GF-D8 (cell line): Measurements from ENCODE around the gene CYB5R4.
"Not testable (repeated sequence)": the region's sequence is repeated elsewhere in the genome, so short reads cannot be mapped to it uniquely, and the experiment has no call there.

ENCODE experiments used
- DNase-seq: peaks from one replicate; lab custom pipeline; 2025; lab: John Stamatoyannopoulos, UW

Gene CYB5R4

DNA sequence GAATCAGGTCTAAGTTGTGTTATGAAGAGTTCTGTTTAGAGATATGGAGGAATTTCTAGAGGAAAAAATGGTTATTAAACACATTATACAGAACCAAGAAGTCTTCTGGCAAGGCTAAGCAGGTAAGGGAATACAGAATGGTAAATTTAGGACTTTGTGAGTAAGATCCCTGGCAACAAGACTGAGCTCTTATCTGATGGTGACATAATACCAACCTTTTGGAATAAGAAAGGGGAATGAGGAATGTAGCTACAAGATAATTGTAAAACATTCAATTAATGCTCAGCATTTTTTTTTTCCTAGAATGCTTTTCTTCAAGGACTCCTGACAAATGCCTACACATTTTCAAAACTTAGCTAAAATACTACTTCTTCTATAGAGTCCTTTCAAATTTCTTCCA lies 51.8 kb downstream of the CYB5R4 start:
- no peak for DNase-seq

- no peak for DNase-seq
Measured at GRCh38 chr6:83914953-83915352, 55.5 kb downstream of the CYB5R4 start.

GRCh38 chr6:83917001-83917400 lies 57.5 kb downstream of the CYB5R4 start:
- DNase-seq = no peak

DNA sequence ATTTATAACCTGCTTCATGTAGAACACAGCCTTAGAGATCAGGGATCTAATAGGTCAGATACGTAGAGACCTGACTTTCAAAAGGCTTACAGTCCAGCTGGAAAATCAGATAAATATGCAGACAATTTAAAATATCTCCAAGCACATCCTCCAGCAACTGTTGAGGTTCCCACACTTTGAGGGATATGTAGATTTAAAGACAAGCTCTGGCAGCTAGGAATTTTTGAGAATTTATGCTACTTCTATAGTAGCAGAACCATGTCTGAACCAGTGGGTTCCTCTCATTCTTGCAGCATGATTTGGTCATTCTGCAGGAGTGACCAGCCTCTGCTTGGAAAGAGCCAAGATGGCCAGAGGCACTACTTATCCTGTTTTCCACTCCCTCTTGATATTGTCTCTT lies 60.5 kb downstream of the CYB5R4 start:
- DNase-seq = no peak

DNA sequence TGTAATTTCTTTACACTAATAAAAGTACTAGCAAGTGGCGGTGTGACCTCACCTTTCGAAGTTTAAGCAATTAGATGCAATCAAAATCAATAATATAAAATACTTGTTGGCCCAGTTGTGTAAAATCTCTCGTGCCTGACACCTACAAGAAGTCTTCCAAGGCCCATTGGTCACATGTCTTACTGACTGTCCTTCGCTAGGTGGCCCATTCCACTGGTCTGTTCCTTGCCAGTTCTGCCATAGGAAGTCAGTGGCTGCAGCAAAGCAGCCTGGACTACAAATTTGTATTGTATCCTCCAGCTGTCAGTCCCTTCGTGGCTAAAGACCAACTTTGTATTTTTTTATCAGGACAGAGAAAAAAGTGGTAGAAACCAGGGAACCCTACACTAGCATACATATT lies 61.8 kb downstream of the CYB5R4 start:
- no peak for DNase-seq

- no peak for DNase-seq
Measured at GRCh38 chr6:83927470-83927869, 68.0 kb downstream of the CYB5R4 start.

- no peak for DNase-seq
Measured at GRCh38 chr6:83928286-83928685, 68.8 kb downstream of the CYB5R4 start.

DNA sequence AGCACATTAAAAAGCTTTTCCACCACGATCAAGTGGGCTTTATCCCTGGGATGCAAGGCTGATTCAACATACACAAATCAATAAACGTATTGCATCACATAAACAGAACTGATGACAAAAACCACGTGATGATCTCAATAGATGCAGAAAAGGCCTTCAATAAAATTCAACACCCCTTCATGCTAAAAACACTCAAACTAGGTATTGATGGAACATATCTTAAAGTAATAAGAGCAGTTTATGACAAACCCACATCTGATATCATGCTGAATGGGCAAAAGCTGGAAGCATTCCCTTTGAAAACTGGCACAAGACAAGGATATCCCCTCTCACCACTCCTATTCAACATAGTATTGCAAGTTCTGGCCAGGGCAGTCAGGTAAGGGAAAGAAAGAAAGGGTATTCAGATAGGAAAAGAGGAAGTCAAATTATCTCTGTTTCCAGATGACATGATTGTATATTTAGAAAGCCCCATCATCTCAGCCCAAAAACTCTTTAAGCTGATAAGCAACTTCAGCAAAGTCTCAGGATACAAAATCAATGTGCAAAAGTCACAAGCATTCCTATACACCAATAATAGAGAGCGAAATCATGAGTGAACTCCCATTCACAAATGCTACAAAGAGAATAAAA lies 86.8 kb downstream of the CYB5R4 start:
- not testable (repeated sequence) for DNase-seq

GRCh38 chr6:83947983-83948382 lies 88.5 kb downstream of the CYB5R4 start:
- not testable (repeated sequence) for DNase-seq

GRCh38 chr6:83948851-83949250 lies 89.4 kb downstream of the CYB5R4 start:
- no peak for DNase-seq

DNA sequence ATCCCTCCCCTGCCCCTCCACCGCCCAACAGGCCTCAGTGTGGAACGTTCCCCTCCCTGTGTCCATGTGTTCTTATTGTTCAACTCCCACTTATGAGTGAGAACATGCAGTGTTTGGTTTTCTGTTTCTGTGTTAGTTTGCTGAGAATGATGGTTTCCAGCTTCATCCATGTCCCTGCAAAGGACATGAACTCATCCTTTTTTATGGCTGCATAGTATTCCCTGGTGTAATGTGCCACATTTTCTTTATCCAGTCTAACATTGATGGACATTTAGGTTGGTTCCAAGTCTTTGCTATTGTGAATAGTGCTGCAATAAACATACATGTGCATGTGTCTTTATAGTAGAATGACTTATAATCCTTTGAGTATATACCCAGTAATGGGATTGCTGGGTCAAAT lies 91.9 kb downstream of the CYB5R4 start:
- not testable (repeated sequence) for DNase-seq

GRCh38 chr6:83952830-83953229 lies 93.3 kb downstream of the CYB5R4 start:
- no peak for DNase-seq

DNA sequence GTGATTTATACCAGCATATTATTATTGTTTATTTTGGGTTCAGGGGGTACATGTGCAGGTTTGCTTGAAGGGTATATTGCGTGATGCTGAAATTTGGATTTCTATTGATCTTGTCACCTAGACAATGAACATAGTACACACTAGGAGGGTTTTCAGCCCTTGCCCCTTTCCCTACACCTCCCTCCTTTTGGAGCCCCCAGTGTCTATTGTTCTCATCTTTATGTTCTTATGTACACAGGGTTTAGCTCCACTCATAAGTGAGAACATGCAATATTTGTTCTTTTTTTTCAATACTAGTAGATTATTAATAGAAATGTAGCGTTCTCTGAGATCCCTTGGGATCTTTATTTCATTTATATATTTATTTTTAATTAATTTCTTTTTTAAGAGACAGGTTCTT lies 94.9 kb downstream of the CYB5R4 start:
- no peak for DNase-seq

DNA sequence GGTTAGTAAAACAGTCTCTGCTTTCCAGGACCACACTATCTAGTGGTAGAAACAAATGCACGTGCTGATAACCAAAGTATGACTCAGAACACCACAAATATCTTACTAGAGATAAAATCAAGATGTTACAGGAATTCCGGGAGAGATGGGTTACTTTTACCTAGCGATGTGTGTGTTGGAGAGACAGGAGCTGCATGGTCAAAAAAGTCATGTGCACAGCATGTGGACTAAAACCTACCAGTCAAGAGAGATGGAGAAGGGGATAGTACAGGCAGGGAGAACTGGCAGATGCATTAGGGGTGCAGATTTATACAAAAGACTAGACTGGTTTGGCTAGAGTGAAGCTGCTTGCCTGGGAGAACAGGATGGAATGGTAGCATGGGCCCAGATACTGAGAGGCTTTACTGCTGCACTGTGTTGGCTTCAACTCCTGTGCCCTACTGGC lies 98.8 kb downstream of the CYB5R4 start:
- no peak for DNase-seq

GRCh38 chr6:83960664-83961063 lies 101.2 kb downstream of the CYB5R4 start:
- DNase-seq = no peak

DNA sequence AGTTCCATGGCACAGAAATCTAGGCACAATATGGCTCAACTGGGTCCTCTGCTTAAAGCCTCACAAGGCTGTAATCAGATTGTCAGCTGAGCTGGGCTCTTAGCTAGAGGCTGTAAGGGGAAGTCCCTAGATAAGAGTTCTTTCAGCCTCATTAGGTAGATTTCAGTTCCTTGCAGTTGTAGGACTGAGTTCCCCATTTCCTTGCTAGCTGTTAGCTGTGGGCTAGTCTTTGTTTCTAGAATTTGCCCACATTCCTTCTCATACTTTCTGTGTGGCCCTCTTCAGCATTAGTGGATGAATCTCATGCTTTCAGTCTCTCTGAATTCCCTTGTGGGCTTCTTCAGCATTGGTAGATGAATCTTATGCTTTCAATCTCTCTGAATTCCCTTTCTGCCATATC lies 103.1 kb downstream of the CYB5R4 start:
- peak; percentile 4 for DNase-seq

GRCh38 chr6:83966539-83966938 lies 107.0 kb downstream of the CYB5R4 start:
- DNase-seq = no peak

DNA sequence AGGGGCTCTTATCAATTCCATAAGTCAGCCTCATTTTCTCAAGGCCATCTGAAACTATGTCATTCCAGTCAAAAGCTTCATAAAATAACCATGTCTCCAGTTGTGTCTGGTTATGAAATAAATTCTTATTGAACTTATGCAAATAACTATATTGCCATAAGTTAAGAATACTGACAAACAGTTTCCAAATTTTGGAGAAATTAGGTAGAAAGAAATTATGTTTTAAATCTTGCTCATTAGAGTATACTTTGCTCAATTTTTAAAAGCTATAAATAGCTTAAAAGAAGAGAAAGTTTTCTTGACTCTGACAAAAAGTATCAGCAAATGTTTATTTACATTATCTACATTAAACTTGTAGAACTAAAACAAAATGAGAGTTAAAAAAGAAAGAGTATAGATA lies 111.1 kb downstream of the CYB5R4 start:
- DNase-seq = no peak

- peak; percentile 49 for DNase-seq
Measured at GRCh38 chr6:83974409-83975050, 115.0 kb downstream of the CYB5R4 start.

GRCh38 chr6:83976037-83976755 lies 116.7 kb downstream of the CYB5R4 start:
- DNase-seq = no peak

DNA sequence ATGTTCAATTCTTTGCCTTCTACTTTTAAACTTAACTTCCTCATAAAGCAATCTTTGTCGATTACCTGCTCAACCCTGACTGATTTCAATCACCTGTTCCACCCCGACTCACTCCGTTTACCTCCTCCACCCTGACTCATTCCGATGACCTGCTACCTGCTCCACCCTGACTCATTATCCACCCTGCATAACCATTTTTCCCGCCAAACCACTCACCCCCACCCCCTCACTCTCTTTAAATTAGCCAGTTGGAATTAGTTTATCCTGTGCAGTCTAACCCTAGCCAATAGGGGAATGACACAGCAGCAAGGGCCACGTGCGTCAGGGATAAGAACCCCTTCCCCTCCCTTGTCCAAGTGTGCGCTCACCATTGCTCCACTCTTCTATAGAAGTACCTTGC lies 117.4 kb downstream of the CYB5R4 start:
- DNase-seq = no peak

GRCh38 chr6:83978324-83978734 lies 118.8 kb downstream of the CYB5R4 start:
- DNase-seq = no peak

DNA sequence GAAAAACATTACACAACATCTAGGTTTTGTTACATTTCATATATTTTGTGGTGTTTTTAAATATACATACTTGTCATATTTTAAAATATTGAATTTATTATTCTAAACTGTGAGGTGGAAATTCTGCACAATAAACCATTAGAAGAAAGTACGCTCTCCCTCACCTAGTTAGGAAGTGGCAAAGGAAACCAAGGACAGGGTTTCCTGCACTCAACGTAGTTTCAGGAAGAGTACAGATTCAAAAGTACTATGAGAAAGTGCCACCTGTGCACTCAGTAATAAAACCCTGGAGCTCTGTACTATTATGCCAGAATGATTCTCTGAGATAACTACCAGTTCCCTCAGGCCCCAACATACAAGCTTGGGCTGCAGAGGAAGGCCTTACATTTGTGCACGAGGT lies 119.5 kb downstream of the CYB5R4 start:
- DNase-seq = no peak
